Neural cell (in vitro differentiated cells): ENCODE measurements around the gene SIPA1. TPM values are rescaled to one million over a fixed set of nuclear protein-coding genes. Genes with fewer than 3 reads are reported as not detected.

ENCODE experiments used
- H2AFZ ChIP-seq: fragments of 200-600, 300-800 bp; sonication (generic), shearing (Covaris generic); 2 replicates; pipeline ENCODE4 v1.6.0; 2014; ENCODE audit warnings: low read depth, mild to moderate bottlenecking, antibody characterized with exemption, low read length, moderate library complexity
- H3F3A ChIP-seq: fragments of 200-600 bp; shearing (Covaris generic); 2 replicates; pipeline ENCODE4 v1.6.1; 2016; ENCODE audit warnings: mild to moderate bottlenecking, moderate library complexity, mixed read lengths, antibody characterized with exemption, low read length; ENCODE audit not compliant: insufficient read depth, poor library complexity, severe bottlenecking
- H3K27ac ChIP-seq: fragments of 200-600, 300-800 bp; sonication (generic), shearing (Covaris generic); 2 replicates; pipeline ENCODE4 v1.5.1; 2014; ENCODE audit warnings: mild to moderate bottlenecking, low read length, moderate library complexity
- H3K27me3 ChIP-seq: fragments of 300-800, 200-600 bp; sonication (generic), shearing (Covaris generic); 2 replicates; pipeline ENCODE4 v1.6.0; 2014; ENCODE audit warnings: mild to moderate bottlenecking, low read depth, low read length, moderate library complexity; ENCODE audit not compliant: insufficient read depth
- H3K36me3 ChIP-seq: fragments of 300-800, 200-600 bp; sonication (generic), shearing (Covaris generic); 2 replicates; pipeline ENCODE4 v1.5.1; 2014; ENCODE audit warnings: mild to moderate bottlenecking, antibody characterized with exemption, low read length, moderate library complexity; ENCODE audit not compliant: insufficient read depth
- H3K4me2 ChIP-seq: fragments of 300-800, 200-600 bp; sonication (generic), shearing (Covaris generic); 2 replicates; pipeline ENCODE4 v1.6.0; 2014; ENCODE audit warnings: mild to moderate bottlenecking, low read length
- H3K4me3 ChIP-seq: fragments of 300-800, 200-600 bp; sonication (generic), shearing (Covaris generic); 2 replicates; pipeline ENCODE4 v1.5.1; 2014; ENCODE audit warnings: mild to moderate bottlenecking, low read length, moderate library complexity
- H3K79me2 ChIP-seq: fragments of 200-600 bp; shearing (Covaris generic); replicated peaks from 2 replicates; pipeline ENCODE4 v1.6.0; 2014; ENCODE audit warnings: mild to moderate bottlenecking, low read length, moderate library complexity; ENCODE audit not compliant: insufficient read depth
- H3K9ac ChIP-seq: fragments of 300-800, 200-600 bp; sonication (generic), shearing (Covaris generic); 2 replicates; pipeline ENCODE4 v1.6.1; 2016; ENCODE audit warnings: mild to moderate bottlenecking, low read length, mixed read lengths
- H3K9me2 ChIP-seq: fragments of 200-600 bp; shearing (Covaris generic); 2 replicates; pipeline ENCODE4 v1.6.1; 2016; ENCODE audit warnings: mild to moderate bottlenecking, low read length, mixed read lengths; ENCODE audit not compliant: insufficient read depth
- H3K9me3 ChIP-seq: fragments of 200-600, 300-800 bp; sonication (generic), shearing (Covaris generic); 2 replicates; pipeline ENCODE4 v1.6.1; 2016; ENCODE audit warnings: mild to moderate bottlenecking, mixed run types, low read length, moderate library complexity, mixed read lengths
- H4K20me1 ChIP-seq: fragments of 200-600 bp; shearing (Covaris generic); 2 replicates; pipeline ENCODE4 v1.6.1; 2016; ENCODE audit warnings: mild to moderate bottlenecking, mixed run types; ENCODE audit not compliant: insufficient read depth
- CTCF ChIP-seq: fragments of 450-650 bp; IDR thresholded peaks from 2 replicates; pipeline ENCODE4 v1.5.1; 2014; ENCODE audit warnings: antibody characterized with exemption, mild to moderate bottlenecking, moderate library complexity; ENCODE audit not compliant: poor library complexity, severe bottlenecking
- EP300 ChIP-seq: fragments of 450-650 bp; conservative IDR thresholded peaks from 2 replicates; pipeline ENCODE4 v1.6.1; 2014; ENCODE audit warnings: antibody characterized with exemption, mild to moderate bottlenecking, moderate library complexity; ENCODE audit not compliant: poor library complexity, severe bottlenecking
- EZH2 ChIP-seq: fragments of 200-600, 300-800 bp; shearing (Covaris generic), sonication (generic); IDR thresholded peaks from 2 replicates; pipeline ENCODE4 v1.6.1; 2014; ENCODE audit warnings: antibody characterized with exemption, low read length, borderline replicate concordance, mild to moderate bottlenecking; ENCODE audit not compliant: insufficient read depth, poor library complexity, severe bottlenecking
- MXI1 ChIP-seq: fragments of 450-650 bp; conservative IDR thresholded peaks from 2 replicates; pipeline ENCODE4 v1.6.1; 2014; ENCODE audit warnings: antibody characterized with exemption, mild to moderate bottlenecking; ENCODE audit not compliant: poor library complexity, severe bottlenecking
- POLR2AphosphoS5 ChIP-seq: IDR thresholded peaks from 2 replicates; pipeline ENCODE4 v1.6.1; 2012
- RAD21 ChIP-seq: fragments of 450-650 bp; conservative IDR thresholded peaks from 2 replicates; pipeline ENCODE4 v1.6.1; 2014; ENCODE audit warnings: antibody characterized with exemption, mild to moderate bottlenecking, moderate library complexity
- REST ChIP-seq: IDR thresholded peaks from 2 replicates; pipeline ENCODE4 v1.6.1; 2012; ENCODE audit warnings: borderline replicate concordance
- SMC3 ChIP-seq: fragments of 450-650 bp; conservative IDR thresholded peaks from 2 replicates; pipeline ENCODE4 v1.6.1; 2014; ENCODE audit warnings: antibody characterized with exemption, mild to moderate bottlenecking, moderate library complexity; ENCODE audit not compliant: poor library complexity
- TAF1 ChIP-seq: IDR thresholded peaks from 2 replicates; pipeline ENCODE4 v1.6.1; 2012; ENCODE audit warnings: low read depth
- polyA plus RNA-seq: library from polyadenylated mRNA; depleted of rRNA; stranded (reverse); fragments of >200 nt; gene quantifications from 2 replicates; pipeline ENCODE4 v1.2.3, GENCODE V29; 2014

SIPA1 gene
- polyA plus RNA-seq, 1 donor from 2014 or later: 6.5 TPM

GRCh38 chr11:65622011-65622410 is 15.9 kb upstream of the SIPA1 start:
- Histone ChIP-seq H2AFZ (no peak overlapping the region), H3K79me2 (peaks cover 4% of the 10 kb centered on the region), H3K4me2 (no peak overlapping the region), H3F3A (no peaks in the 10 kb centered on the region), H3K27me3 (no peaks in the 10 kb centered on the region), H3K36me3 (no peaks in the 10 kb centered on the region), H3K9me2 (no peaks in the 10 kb centered on the region), H3K4me3 (no peak overlapping the region), H3K27ac (no peak overlapping the region), H3K9ac (no peak overlapping the region), H4K20me1 (no peaks in the 10 kb centered on the region), H3K9me3 (no peaks in the 10 kb centered on the region)
- no peak for TF ChIP-seq TAF1
- TF ChIP-seq MXI1: no peak
- TF ChIP-seq CTCF: no peak
- no peak for TF ChIP-seq EZH2

- TF ChIP-seq RAD21 (no peak), EZH2 (no peak), EP300 (no peak), CTCF (no peak), SMC3 (no peak), MXI1 (no peak), TAF1 (no peak), POLR2AphosphoS5 (no peak), REST (no peak)
- H3K27me3 ChIP-seq: no peaks in the 10 kb centered on the region
- H3K4me3 ChIP-seq: no peak overlapping the region
- H3K9me2 ChIP-seq: no peaks in the 10 kb centered on the region
- H3K27ac ChIP-seq: no peak overlapping the region
- H3F3A ChIP-seq: no peaks in the 10 kb centered on the region
- H3K9me3 ChIP-seq: no peaks in the 10 kb centered on the region
- no peaks in the 10 kb centered on the region for H4K20me1 ChIP-seq
- H3K79me2 ChIP-seq: no peaks in the 10 kb centered on the region
- no peak overlapping the region for H2AFZ ChIP-seq
- H3K36me3 ChIP-seq: no peaks in the 10 kb centered on the region
- H3K9ac ChIP-seq: no peak overlapping the region
- no peak overlapping the region for H3K4me2 ChIP-seq
Observed at GRCh38 chr11:65623177-65623576, 14.7 kb upstream of the SIPA1 start.
